ENCODE results near the gene SESTD1. TPM values are rescaled to one million over a fixed set of nuclear protein-coding genes. Genes with fewer than 3 reads are reported as not detected.
A peak's percentile ranks its signal among the peaks of the same experiment; 100 is the strongest.

The SESTD1 gene
- total and polyA plus RNA-seq, 2 of the 13 experiments (the other 11 are each of a cell fraction or from before 2014, with no cell fraction given), result 74.4 to 101 TPM

DNA sequence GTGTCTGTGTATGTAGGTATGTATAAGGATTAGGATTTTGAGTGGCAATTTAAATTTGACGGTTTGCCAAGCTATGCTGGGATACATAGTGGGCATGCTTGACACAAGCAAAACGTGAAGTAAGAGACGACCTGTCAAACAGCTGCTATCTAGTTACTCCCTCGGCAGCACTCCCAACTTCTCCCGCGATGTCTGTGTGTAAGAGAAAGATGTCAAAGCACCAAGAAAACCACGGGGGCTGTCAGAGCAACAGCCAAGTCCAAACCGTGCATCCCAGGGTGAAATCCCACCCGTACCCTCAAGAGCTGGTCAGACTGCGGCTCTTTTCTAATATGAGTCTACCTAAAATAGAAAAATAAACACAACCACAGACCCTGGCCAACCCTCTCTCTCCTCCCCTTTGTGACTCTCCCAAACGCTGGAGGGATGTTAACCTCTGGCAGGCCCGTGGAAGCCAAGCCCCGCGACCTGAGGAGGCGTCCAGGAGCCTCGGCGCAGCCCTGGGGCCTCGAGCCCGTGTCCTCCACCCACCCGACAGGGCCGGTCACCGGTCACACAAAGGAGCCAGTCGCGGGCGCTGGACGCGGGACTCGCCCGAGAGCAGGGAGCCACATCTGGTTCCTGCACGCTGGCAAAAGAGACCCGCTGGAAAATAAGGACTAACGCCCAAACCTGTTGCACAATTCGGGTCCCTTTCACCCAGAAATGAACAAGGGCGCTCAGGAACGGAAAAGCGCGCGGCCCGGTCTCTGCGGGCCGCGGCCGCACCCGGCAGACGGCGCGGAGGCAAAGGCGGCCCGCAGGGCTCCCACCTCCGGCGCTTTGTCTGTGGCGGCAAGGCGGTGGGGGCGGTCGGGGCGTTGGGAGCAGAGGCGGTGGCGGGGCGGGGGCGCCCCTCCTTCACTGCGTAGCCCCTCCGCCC lies 925 bp downstream of the SESTD1 start (continued):
- TF ChIP-seq KMT2A (CRISPR knock-in tag; IDR thresholded peaks at IDR 0.05) (peak; percentile 84), MEIS2 (CRISPR knock-in tag; IDR thresholded peaks at IDR 0.05) (peak; percentile 61; the same call in 1 of the 2 replicates), ZNF331 (CRISPR knock-in tag; IDR thresholded peaks at IDR 0.05) (0 out of 2 replicates have a peak, but pooled peaks have one; percentile 12), KLF13 (CRISPR knock-in tag; IDR thresholded peaks at IDR 0.05) (no peak), RERE (CRISPR knock-in tag; IDR thresholded peaks at IDR 0.05; ENCODE audit: low read depth) (no peak), ZNF614 (CRISPR knock-in tag; IDR thresholded peaks at IDR 0.05; ENCODE audit: borderline replicate concordance) (no peak), ATF6 (CRISPR knock-in tag; conservative IDR thresholded peaks at IDR 0.05) (no peak), FOXA1 (IDR thresholded peaks at IDR 0.05) (no peak), FOXA1 (CRISPR knock-in tag; IDR thresholded peaks at IDR 0.05) (no peak), ZZZ3 (CRISPR knock-in tag; IDR thresholded peaks at IDR 0.05; ENCODE audit: borderline replicate concordance) (no peak), ZNF20 (CRISPR knock-in tag; IDR thresholded peaks at IDR 0.05) (no peak), KMT2B (CRISPR knock-in tag; IDR thresholded peaks at IDR 0.05) (peak; percentile 42; the same call in 1 of the 2 replicates), NFE2 (CRISPR knock-in tag; IDR thresholded peaks at IDR 0.05) (no peak), ZNF251 (CRISPR knock-in tag; IDR thresholded peaks at IDR 0.05) (no peak), EP300 (IDR thresholded peaks at IDR 0.05; ENCODE audit: low read depth in 2 of 2, low read length in 2 of 2) (no peak), EP300 (CRISPR knock-in tag; IDR thresholded peaks at IDR 0.05; ENCODE audit: borderline replicate concordance) (no peak), TOE1 (CRISPR knock-in tag; IDR thresholded peaks at IDR 0.05) (no peak), CHD2 (IDR thresholded peaks at IDR 0.05; ENCODE audit: low read depth, low read length) (0 out of 2 replicates have a peak, but pooled peaks have one; percentile 23)
- TF ChIP-seq, protein P1, sequence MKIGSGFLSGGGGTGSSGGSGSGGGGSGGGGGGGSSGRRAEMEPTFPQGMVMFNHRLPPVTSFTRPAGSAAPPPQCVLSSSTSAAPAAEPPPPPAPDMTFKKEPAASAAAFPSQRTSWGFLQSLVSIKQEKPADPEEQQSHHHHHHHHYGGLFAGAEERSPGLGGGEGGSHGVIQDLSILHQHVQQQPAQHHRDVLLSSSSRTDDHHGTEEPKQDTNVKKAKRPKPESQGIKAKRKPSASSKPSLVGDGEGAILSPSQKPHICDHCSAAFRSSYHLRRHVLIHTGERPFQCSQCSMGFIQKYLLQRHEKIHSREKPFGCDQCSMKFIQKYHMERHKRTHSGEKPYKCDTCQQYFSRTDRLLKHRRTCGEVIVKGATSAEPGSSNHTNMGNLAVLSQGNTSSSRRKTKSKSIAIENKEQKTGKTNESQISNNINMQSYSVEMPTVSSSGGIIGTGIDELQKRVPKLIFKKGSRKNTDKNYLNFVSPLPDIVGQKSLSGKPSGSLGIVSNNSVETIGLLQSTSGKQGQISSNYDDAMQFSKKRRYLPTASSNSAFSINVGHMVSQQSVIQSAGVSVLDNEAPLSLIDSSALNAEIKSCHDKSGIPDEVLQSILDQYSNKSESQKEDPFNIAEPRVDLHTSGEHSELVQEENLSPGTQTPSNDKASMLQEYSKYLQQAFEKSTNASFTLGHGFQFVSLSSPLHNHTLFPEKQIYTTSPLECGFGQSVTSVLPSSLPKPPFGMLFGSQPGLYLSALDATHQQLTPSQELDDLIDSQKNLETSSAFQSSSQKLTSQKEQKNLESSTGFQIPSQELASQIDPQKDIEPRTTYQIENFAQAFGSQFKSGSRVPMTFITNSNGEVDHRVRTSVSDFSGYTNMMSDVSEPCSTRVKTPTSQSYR (CRISPR knock-in tag; IDR thresholded peaks at IDR 0.05; ENCODE audit: borderline replicate concordance), result no peak

All from HepG2 (cell line).